Measurements from ENCODE around the gene TRAPPC14.

The TRAPPC14 gene

DNA sequence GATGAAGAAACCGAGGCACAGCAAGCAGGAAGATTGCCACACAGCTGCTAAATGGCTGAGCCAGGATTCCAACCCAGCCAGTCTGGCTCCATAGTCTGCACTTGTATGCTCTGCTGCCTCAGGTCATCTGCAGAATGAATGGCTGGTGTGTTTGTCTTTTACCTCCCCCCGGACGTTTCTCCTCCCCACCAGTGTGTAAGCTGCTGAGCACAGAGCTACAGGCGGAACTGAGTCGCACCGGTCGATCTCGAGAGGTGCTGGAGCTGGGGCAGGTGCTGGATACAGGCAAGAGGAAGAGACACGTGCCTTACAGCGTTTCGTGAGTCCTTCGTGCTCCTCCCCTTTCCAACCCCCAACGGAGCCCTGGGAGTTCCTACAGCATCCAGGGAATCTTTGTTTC, 36.5 kb downstream of the TRAPPC14 start:
- peak; percentile 78 for DNase-seq

DNA sequence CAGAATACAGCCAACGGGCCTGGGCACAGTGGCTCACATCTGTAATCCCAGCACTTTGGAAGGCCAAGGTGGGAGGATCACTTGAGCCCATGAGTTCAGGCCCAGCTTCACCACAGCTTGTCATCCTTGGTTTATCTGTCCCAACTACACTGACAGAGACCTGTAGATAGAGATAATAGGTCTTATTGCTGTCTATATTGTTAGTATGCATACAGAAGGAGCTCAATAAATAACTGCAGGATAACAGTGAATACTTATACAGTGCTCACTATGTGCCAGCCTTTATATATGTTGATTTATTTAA, 37.8 kb downstream of the TRAPPC14 start:
- no peak for DNase-seq

DNA sequence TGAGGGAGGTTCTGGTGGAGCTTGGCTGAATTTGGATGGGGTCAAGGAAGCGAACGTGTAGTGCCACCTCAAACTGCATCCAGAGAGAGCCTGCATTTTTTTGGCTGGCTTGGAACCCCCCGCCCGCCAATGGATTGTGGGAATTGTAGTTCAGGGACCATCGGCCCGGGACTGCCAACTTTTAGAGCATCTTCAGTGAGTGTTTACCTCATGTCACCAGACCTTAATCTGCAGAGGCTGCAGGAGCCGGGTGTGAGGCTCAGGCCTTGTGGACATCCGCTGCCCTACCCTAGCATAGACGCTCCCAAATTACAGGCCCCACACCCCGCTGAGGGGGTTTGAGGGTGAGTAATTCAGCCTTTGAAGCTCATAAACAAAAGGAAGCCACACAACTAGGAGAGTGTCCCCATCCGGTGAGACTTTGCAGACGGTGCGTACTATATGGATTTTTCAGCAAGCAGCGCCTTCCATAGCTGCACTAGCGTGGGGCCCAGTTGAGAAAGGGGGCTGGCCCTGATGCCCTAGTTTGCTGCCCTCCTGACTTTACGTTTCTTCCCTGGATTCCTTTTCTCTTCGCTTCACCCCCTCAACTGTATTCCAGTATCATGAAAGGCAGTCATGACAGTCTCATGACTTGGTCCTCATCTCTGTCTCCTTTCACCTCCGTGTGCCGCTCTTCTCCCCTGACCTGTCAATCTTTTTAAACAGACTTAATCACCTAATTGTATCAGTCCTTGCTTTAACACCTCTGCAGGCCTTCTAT, 38.4 kb downstream of the TRAPPC14 start:
- DNase-seq = peak; percentile 43

DNA sequence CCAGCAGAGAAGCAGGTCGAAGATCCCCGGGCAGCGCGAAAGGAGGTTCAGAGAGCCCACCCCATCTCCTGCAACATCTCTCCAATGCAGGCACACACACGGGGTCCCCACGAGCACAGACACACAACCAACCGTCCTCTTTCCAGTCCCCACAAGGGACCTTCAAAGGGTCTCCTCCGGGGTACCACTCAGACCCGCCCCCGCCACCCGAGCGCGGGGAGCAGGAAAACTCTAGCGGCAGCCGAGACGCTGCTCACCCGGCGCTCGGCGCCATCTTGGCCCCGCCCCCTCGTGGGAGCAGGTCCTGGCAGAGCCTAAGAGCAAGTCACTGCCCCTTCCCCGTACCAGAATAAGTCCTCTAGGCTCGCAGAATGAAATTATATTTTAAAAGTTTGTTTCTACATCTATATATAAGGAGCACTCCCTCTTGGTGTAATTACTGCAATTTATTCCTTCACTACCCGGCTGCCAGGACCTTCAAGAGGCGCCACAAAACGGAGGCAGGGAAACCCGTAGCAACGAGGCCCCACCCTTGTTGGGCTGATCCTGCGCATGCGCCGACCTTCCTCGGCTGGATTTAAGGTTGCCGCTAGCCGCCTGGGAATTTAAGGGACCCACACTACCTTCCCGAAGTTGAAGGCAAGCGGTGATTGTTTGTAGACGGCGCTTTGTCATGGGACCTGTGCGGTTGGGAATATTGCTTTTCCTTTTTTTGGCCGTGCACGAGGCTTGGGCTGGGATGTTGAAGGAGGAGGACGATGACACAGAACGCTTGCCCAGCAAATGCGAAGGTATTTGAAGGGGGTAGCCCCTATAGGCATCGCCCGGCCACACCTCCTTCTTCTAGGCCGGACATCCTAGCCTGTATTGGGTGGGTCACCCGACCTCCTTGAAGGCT, 39.2 kb downstream of the TRAPPC14 start, which contains the start of the genes CNPY4 and TAF6:
CNPY4 (plus strand) TSS at position 563 of the 898 bp plus-strand sequence; CDS start at position 674, 111 bp downstream.
TAF6 (minus strand) TSS at position 287 of the 898 bp plus-strand sequence. CDS start 5,149 bp downstream, outside the sequence.
- DNase-seq = peak; percentile 78

DNA sequence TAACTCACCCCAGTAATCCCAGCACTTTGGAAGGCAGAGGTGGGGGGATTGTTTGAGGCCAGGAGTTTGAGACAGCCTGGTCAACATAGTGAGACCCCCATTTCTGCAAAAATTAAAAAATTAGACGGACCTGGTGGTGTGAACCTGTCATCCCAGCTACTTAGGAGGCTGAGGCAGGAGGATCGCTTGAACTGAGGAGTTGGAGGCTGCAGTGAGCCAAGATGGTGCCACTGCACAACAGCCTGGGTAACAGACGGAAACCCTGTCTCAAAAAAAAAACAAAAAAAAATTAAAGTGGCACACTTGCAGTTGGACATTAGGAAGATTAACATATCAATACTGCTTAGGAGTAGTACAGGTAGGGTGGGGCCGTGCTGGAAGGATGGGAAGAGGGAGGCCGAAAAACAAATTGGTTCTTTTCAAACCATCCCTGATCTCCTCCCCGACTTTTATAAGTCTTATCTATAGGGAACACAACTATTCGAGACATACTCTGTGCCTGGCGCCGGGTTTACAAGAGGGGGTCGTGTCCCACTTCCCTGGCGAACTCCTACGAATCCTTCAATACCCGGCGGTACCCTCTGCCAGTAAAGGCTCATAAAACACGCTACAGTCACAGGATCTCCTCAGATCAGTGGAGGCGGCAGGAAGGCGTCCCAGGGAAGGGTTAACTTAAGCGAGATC, 40.0 kb downstream of the TRAPPC14 start:
- DNase-seq = no peak

DNA sequence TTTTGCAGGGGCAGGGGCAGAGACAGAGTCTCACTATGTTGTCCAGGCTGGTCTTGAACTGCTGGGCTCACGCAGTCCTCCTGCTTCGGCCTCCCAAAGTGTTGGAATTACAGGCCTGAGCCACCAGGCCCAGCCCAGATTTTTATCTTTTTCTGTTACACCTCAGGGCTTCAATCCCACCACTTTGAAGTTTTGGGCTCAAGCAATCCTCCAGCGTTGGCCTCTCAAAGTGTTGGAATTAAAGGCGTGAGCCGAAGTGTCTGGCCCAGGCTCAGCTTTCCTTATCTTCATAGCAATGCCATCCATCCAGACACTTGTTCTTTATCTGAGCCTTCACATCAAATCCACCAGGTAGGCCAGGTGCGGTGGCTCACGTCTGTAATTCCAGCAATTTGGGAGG, 43.5 kb downstream of the TRAPPC14 start:
- DNase-seq = no peak

DNA sequence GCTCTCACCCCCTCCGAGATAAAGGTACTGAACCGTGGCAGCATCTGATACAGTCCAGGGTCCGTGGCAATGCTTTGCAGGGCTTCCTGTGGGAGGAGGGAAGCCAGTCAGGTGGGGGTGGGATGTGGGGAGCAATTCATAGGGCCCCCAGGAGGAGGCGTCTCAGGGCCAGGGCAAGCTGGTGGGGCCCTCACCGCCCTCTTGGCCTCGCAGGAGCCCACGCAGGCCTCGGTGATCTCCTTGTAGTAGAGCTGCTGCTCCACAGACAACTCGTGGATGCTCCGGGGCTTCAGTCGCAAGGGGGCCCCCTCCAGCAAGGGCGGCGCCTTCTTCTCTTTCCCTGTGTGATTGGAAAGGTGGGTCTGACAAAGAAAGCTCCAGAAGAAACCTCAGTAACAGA, 46.6 kb downstream of the TRAPPC14 start:
- DNase-seq = no peak

DNA sequence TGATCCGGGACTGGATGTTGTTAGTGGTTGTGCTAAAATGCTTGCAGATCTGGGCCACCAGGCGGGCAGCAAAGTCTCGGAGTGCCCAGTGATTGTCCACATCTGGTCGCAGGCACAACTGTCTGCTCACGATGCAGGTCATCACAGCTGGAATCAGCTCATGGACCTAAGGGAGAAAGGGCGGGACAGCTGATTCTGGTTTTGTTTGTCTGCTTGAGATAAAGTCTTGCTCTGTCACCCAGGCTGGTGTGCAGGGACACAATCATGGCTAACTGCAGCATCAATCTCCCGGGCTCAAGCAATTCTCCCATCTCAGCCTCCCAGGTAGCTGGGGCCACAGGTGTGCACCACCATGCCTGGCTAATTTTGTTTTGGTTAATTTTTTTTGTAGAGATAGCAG, 47.4 kb downstream of the TRAPPC14 start:
- DNase-seq = no peak

DNA sequence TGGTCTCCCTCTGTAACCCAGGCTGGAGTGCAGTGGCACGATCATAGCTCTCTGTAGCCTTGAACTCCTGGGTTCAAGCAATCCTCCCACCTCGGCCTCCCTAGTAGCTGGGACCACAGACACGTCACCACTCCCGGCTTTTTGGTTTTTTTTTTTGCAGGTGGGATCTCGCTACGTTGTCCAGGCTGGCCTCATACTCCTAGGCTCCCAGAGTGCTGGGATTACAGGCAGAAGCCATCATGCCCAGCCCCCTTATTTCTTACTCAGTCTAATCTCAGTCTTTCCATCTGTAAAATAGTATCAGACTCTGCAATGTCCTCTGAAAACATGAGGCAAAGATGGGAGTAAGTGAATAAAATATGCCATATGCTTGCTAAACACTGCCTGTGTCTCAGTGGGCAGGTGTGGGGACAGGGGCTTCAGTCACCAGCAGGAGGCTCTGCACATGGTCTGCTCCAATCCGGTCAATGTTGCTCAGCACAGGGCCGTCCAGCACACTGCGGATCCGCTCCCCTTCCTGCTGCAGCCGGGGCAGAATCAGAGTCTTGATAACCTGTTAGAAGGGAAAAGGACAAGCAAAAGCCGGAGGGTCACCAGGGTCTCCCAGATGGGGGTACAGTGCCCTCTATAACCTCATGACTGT, 48.9 kb downstream of the TRAPPC14 start:
- no peak for DNase-seq

DNA sequence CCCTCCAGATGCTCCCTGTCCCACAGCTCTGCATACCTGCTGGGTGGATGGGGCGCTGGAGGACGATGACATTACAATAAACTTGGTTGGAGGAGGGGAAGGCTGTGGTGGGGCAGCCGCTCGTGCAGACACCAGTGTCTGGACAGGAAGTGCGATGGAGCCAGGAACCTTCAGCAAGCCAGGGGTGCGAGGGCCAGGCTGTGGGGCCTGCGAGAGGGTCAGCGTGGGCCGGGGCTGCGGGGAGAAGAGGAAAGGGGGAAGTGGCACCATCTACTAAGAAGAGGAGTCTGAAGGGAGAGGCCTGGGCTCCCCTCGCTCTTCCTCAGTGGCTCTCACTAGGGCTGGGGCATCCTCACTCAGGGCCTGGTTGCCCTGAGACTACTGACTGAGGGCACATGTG, 50.6 kb downstream of the TRAPPC14 start:
- no peak for DNase-seq

DNA sequence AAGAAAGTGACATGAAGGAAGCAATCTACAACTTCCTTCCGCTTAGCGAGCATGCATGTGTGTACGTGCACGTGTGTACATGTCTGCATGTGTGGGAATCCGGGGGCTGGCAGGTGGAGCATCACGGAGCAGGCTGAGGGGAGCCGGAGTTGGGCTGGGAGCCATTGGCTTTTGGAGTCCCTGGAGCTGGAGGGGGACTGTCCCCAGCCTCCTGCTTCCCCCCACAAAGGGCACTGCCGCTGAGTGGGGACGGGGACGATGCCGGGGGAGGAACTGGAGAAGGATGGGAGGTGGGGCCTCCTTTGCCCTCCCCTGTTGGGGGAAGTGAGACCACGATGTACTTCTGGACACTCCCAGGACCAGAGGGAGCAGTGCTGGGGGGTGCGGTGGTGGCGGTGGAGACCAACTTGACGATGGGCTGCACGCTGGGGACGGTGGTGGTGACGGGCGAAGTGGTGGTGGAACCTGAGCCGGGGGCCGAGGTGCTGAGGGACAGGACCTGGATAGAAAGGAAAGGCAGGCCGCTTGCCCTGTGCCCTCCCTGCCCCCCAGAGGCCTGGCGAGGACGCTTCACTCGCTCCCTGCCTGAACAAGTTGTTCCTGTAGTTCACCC, 51.3 kb downstream of the TRAPPC14 start:
- DNase-seq = no peak

DNA sequence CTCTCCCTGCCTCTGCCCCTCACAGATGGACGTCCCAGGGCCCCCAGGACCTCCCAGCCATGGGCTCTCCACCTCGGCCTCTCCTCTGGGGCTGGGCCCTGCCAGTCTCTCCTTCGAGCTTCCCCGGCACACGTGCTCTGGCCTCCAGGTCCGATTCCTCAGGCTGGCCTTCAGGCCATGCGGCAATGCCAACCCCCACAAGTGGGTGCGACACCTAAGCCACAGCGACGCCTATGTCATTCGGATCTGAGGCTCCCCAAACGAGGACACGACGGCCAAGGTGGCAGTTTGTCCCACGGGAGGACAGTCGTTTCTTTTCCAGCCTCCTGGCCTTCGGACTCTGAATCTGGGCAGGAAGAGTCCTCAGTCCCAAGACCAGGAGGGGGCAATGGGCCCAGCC, 51.9 kb downstream of the TRAPPC14 start:
- DNase-seq = no peak

DNA sequence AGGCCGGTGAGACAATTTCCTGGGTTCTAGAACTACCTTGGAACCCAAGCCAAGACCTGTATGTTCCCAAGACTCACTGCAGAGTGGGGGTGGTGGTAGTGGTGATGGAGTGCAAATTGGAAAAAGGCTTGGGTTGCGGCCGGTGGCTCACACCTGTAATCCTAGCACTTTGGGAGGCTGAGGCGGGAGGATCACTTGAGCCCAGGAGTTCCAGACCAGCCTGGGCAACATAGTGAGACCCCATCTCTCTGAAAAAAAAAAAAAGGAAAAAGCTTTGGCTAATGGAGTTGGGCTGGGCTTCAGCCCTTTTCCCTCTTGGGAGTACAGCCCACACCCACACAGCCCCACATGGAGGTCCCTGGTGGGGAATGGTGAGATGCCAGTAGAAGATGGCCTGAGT, 53.0 kb downstream of the TRAPPC14 start:
- DNase-seq = no peak
